GM06990 (cell line): ENCODE results near the gene CHST4.
A peak's percentile ranks its signal among the peaks of the same experiment; 100 is the strongest.

Source experiments
- DNase-seq: peaks from one replicate; pipeline ENCODE4 v3.0.0-alpha.2; 2011; ENCODE audit not compliant: insufficient read length; ENCODE audit errors: extremely low read depth
- H3K27me3 ChIP-seq: replicated peaks from 2 replicates; pipeline ENCODE4 v1.6.0; 2011; ENCODE audit warnings: low read length; ENCODE audit not compliant: control insufficient read depth, insufficient read depth
- H3K36me3 ChIP-seq: 2 replicates; pipeline ENCODE4 v1.5.1; 2011; ENCODE audit warnings: low read length; ENCODE audit not compliant: control insufficient read depth, insufficient read depth
- H3K4me3 ChIP-seq: replicated peaks from 2 replicates; pipeline ENCODE4 v1.5.1; 2011; ENCODE audit warnings: low read depth, mild to moderate bottlenecking, control low read depth, low read length
- CTCF ChIP-seq: IDR thresholded peaks from 2 replicates; pipeline ENCODE4 v1.5.1; 2011; ENCODE audit warnings: low read length, control low read depth, mild to moderate bottlenecking, inconsistent platforms; ENCODE audit not compliant: insufficient read depth, poor library complexity, severe bottlenecking

CHST4 gene

DNA sequence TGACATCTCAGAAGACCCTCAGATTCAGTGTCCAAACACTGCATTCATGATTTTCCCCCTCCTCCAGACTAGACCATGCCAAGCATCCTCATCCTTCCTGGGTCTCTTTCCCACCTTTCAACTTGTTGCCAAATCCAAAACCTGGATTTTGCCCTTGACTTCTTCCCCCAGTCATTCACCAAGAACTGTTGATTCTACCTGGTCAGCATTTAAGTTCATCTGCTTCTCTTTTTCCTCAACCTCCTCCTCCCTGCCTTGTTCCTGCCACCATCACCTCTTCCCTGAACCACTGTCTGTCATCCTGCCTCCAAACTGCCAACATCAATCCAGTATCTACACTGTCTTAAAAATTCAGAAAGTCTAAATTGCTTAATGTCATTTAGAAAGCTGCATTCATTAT lies 20.9 kb downstream of the CHST4 start:
- Histone ChIP-seq H3K36me3 (no peaks in the 10 kb centered on the region), H3K27me3 (no peaks in the 10 kb centered on the region), H3K4me3 (no peak overlapping the region)
- TF ChIP-seq CTCF = no peak
- DNase-seq = no peak

DNA sequence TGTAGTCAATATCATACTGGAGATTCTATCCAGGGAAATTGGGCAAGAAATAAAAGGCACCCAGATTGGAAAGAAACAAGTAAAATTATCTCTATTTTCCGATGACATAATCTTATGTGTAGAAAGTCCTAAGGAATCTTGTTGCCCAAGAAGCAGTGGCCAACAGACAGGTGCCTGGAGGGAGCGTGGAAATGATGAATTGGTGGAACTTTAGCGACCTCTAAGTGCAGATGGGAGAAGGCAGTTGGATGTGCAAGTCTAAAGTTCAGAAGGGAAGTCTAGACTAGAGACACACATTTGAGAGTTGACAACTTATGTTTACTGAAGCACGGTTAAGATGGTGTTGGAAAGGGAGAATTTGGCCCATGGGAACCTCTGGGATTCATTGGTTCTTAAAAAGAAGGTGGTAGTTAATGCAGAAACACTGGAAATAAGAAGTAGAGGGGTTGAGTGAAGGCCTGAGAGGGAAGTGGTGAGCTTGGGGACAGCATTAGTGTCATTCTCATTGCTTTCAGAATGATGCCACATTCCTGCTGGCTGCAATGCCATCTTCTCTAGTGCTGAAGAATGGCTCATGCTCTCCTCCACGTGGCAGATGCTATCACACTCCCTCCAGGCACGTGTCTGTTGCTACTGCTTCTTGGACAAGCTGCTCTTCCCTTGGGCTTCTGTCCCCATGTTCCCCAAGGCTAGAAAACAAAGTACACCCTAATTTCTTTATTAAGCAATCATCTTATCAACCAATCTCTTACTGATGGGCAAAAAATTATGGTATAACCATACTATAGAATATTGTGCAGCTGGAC lies 26.7 kb downstream of the CHST4 start:
- Histone ChIP-seq H3K4me3 (no peak overlapping the region), H3K27me3 (no peaks in the 10 kb centered on the region), H3K36me3 (no peaks in the 10 kb centered on the region)
- peak; percentile 9 for TF ChIP-seq CTCF
- no peak for DNase-seq

DNA sequence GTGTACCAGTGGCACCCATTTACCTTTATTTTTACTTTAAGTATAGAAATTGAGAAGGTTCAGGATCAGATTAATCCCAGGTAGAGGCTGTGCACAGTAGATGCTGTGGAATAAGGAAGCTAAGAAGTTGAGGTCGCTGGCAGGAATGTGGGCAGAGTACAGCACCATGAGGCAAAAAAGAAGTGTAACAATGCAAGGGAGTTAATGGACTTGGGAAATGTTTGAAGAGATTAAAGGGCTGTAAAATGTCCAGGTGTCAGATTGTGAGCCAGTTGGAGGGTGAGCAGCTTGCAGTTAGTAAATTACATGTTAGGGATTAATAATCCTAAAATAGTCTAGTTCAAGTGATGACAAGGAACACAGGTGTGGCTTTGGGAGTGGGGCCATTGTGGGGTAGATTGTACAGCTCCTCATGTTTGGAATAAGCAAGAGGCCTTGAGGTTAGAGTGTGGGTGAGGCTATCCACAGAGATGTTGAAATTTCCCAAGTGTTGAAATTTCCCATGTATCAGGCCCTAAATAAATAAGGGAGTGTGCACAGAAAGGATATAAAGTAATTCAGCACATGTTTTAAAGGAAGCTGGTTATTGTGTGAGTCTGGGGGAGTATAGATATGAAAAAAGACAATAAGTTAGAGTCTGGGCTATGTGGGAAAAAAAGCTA lies 29.1 kb downstream of the CHST4 start:
- Histone ChIP-seq H3K27me3 (no peaks in the 10 kb centered on the region), H3K36me3 (no peaks in the 10 kb centered on the region), H3K4me3 (no peak overlapping the region)
- DNase-seq = no peak
- TF ChIP-seq CTCF = no peak

DNA sequence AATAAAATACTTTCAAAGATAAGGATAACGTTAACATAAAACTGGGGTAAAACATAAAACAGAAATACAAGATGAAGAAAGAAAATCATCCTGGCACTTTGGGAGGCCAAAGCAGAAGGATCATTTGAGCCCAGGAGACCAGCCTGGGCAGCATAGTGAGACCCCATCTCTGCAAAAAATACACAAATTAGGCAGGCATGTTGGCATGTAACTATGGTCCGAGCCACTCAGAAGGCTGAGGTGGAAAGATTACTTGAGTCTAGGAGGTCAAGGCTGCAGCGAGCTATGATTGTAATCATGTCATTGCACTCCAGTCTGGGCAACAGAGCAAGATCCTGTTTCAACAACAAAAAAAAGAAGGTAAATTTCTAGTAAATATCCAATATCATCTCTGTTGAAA lies 31.1 kb downstream of the CHST4 start:
- H3K4me3 ChIP-seq = no peak overlapping the region
- no peaks in the 10 kb centered on the region for H3K36me3 ChIP-seq
- no peak for DNase-seq
- no peaks in the 10 kb centered on the region for H3K27me3 ChIP-seq
- no peak for TF ChIP-seq CTCF

DNA sequence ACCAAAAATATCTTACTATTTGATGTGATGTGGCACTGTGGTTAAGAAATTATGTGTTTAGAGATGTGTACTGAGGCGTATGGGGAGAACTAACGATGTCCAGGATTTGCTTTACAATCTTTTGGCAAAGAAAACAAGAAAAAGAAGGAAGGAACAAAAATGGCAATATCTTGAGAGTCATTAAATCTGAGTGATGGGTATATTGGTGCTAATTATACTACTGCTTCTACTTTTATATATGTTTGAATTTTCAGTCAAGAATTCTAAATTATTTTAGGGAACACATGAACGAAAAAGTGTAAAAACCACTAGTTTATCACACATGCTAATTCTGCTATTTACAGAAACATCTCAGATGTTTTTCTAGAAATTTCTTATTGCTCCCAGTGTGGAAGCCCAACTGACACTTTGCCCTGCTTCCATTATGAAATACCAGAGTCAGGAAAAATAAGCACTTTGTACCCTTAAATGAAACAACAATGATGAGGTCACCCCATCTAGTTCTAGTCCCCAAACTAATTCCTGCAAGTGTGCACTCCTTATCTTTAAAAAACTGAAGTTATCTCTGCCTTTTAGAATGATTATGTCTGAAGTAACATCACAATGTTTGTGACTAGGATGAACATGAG lies 31.8 kb downstream of the CHST4 start:
- no peak overlapping the region for H3K4me3 ChIP-seq
- no peak for TF ChIP-seq CTCF
- no peaks in the 10 kb centered on the region for H3K27me3 ChIP-seq
- H3K36me3 ChIP-seq = no peaks in the 10 kb centered on the region
- DNase-seq = no peak
